H1 (cell line): ENCODE measurements around the gene ZCCHC17. TPM values are rescaled to one million over a fixed set of nuclear protein-coding genes. Genes with fewer than 3 reads are reported as not detected.

ENCODE experiments used
- CTCF ChIA-PET: fragments of 300-600 bp; sonication (Branson Sonifier 250); formaldehyde crosslinking; loops from one replicate; lab custom pipeline; 2021; ENCODE audit not compliant: partially characterized antibody; lab: Charles Lee
- POLR2A ChIA-PET: fragments of 300-600 bp; sonication (Branson Sonifier 250); formaldehyde crosslinking; loops from one replicate; lab custom pipeline; 2021; ENCODE audit warnings: inconsistent platforms; ENCODE audit not compliant: partially characterized antibody; lab: Charles Lee
- DNase-seq, 2 experiments: peaks; one replicate each; pipeline versions ENCODE4 v3.0.0 to v3.0.0-alpha.2; 2010 to 2022; ENCODE audit warnings: low spot score in 2 of 2, low read depth in 1 of 2, mixed read lengths in 1 of 2
- FAIRE-seq: peaks from 2 replicates; lab custom pipeline; 2011; peaks lifted over from hg19 to GRCh38; lab: Jason Lieb, UNC
- H2AFZ ChIP-seq: 2 replicates; pipeline ENCODE4 v1.8.1; 2012; ENCODE audit warnings: low read length, inconsistent platforms
- H2AK5ac ChIP-seq: 2 replicates; pipeline ENCODE4 v1.6.1; 2013; ENCODE audit warnings: low read depth, low read length
- H2BK120ac ChIP-seq: replicated peaks from 2 replicates; pipeline ENCODE3; 2013; ENCODE audit warnings: low read depth, low read length, inconsistent platforms
- H2BK12ac ChIP-seq: 2 replicates; pipeline ENCODE4 v1.6.1; 2013; ENCODE audit warnings: low read depth, low read length
- H2BK15ac ChIP-seq: 2 replicates; pipeline ENCODE4 v1.6.1; 2013; ENCODE audit warnings: low read length
- H2BK20ac ChIP-seq: 2 replicates; pipeline ENCODE4 v1.6.1; 2013; ENCODE audit warnings: low read length
- H2BK5ac ChIP-seq: 2 replicates; pipeline ENCODE4 v1.6.1; 2013; ENCODE audit warnings: low read depth, low read length
- H3K14ac ChIP-seq: 2 replicates; pipeline ENCODE4 v1.6.1; 2013; ENCODE audit warnings: inconsistent platforms; ENCODE audit not compliant: insufficient read length
- H3K18ac ChIP-seq: 2 replicates; pipeline ENCODE4 v1.6.1; 2013; ENCODE audit warnings: low read length; ENCODE audit errors: extremely low read depth
- H3K23ac ChIP-seq: 2 replicates; pipeline ENCODE4 v1.6.1; 2013; ENCODE audit warnings: inconsistent platforms; ENCODE audit not compliant: insufficient read length
- H3K23me2 ChIP-seq: 2 replicates; pipeline ENCODE4 v1.6.1; 2013; ENCODE audit warnings: low read depth, low read length
- H3K27ac ChIP-seq: 2 replicates; pipeline ENCODE4 v1.6.1; 2011; ENCODE audit warnings: low read depth, low read length, inconsistent platforms
- H3K27me3 ChIP-seq, 4 experiments: replicated peaks in 1 of 4; 1 replicate in 1 of 4; 2 replicates in 3 of 4; pipeline versions ENCODE4 v1.6.1 to v1.8.1; 2011 to 2013; ENCODE audit warnings: low read length in 3 of 4, mild to moderate bottlenecking in 3 of 4, inconsistent platforms in 2 of 4, mixed read lengths in 2 of 4, moderate library complexity in 1 of 4; ENCODE audit not compliant: control insufficient read depth in 3 of 4, insufficient read depth in 3 of 4; ENCODE audit errors: extremely low read depth in 1 of 4
- H3K36me3 ChIP-seq, 4 experiments: 2 replicates each; pipeline versions ENCODE4 v1.6.1 to v1.8.1; 2011 to 2013; ENCODE audit warnings: mild to moderate bottlenecking in 4 of 4, low read length in 3 of 4, moderate library complexity in 2 of 4, control low read depth in 1 of 4, inconsistent platforms in 1 of 4; ENCODE audit not compliant: insufficient read depth in 4 of 4, control insufficient read depth in 2 of 4
- H3K4ac ChIP-seq: replicated peaks from 2 replicates; pipeline ENCODE3; 2013; ENCODE audit warnings: low read length, low read depth, mixed read lengths, inconsistent platforms; ENCODE audit not compliant: insufficient read length
- H3K4me1 ChIP-seq, 4 experiments: replicated peaks in 1 of 4; 1 replicate in 1 of 4; 2 replicates in 3 of 4; pipeline versions ENCODE4 v1.6.1 to v1.8.1; 2011 to 2013; ENCODE audit warnings: low read length in 3 of 4, inconsistent platforms in 2 of 4, mixed read lengths in 1 of 4; ENCODE audit not compliant: insufficient read depth in 4 of 4, control insufficient read depth in 3 of 4
- H3K4me2 ChIP-seq, 2 experiments: 2 replicates each; pipeline versions ENCODE4 v1.6.1 to v1.8.1; 2011 to 2013; ENCODE audit warnings: low read depth in 2 of 2, low read length in 2 of 2, control low read depth in 1 of 2, inconsistent platforms in 1 of 2, mild to moderate bottlenecking in 1 of 2; ENCODE audit not compliant: insufficient read depth in 1 of 2
- H3K4me3 ChIP-seq, 4 experiments: fragments of 200-600, 300-600 bp in 1 of 4; sonication (generic), shearing (Covaris generic), sonication (Bioruptor Twin) in 1 of 4; 2 replicates each; pipeline versions ENCODE4 v1.5.1 to v1.8.1; 2011 to 2016; ENCODE audit warnings: low read length in 4 of 4, low read depth in 3 of 4, control low read depth in 2 of 4, inconsistent platforms in 2 of 4, mild to moderate bottlenecking in 2 of 4, mixed read lengths in 1 of 4, moderate library complexity in 1 of 4; ENCODE audit not compliant: insufficient read depth in 2 of 4; ENCODE audit errors: extremely low read depth in 1 of 4
- H3K56ac ChIP-seq: replicated peaks from 2 replicates; pipeline ENCODE3; 2013; ENCODE audit warnings: low read depth, mild to moderate bottlenecking, mixed read lengths, low read length, inconsistent platforms; ENCODE audit not compliant: insufficient read length
- H3K79me1 ChIP-seq: 2 replicates; pipeline ENCODE4 v1.6.1; 2013; ENCODE audit warnings: low read depth, low read length, control low read depth
- H3K79me2 ChIP-seq, 2 experiments: 2 replicates each; pipeline versions ENCODE4 v1.6.1 to v1.8.1; 2012 to 2013; ENCODE audit warnings: low read length in 2 of 2, mild to moderate bottlenecking in 2 of 2, inconsistent platforms in 1 of 2; ENCODE audit not compliant: insufficient read depth in 2 of 2, control insufficient read depth in 1 of 2
- H3K9ac ChIP-seq, 4 experiments: replicated peaks in 1 of 4; 1 replicate in 1 of 4; 2 replicates in 3 of 4; pipeline versions ENCODE4 v1.6.1 to v1.8.1; 2011 to 2013; ENCODE audit warnings: low read depth in 3 of 4, low read length in 3 of 4, control low read depth in 2 of 4, mild to moderate bottlenecking in 2 of 4, moderate library complexity in 2 of 4, inconsistent platforms in 1 of 4; ENCODE audit errors: extremely low read depth in 1 of 4
- H3K9me3 ChIP-seq, 2 experiments: 2 replicates each; pipeline versions ENCODE4 v1.6.1 to v1.8.1; 2012 to 2013; ENCODE audit warnings: mild to moderate bottlenecking in 2 of 2, moderate library complexity in 2 of 2, control low read depth in 1 of 2, inconsistent platforms in 1 of 2, low read depth in 1 of 2, low read length in 1 of 2, mixed read lengths in 1 of 2; ENCODE audit not compliant: insufficient read depth in 2 of 2
- H4K20me1 ChIP-seq, 2 experiments: replicated peaks in 1 of 2; 2 replicates each; pipeline versions ENCODE3 to v1.8.1; 2011 to 2013; ENCODE audit warnings: inconsistent platforms in 2 of 2, low read length in 2 of 2, mild to moderate bottlenecking in 1 of 2; ENCODE audit not compliant: insufficient read depth in 2 of 2, control insufficient read depth in 1 of 2
- H4K5ac ChIP-seq: 2 replicates; pipeline ENCODE4 v1.6.1; 2013; ENCODE audit warnings: low read length, low read depth, mixed read lengths, inconsistent platforms; ENCODE audit not compliant: insufficient read length
- H4K8ac ChIP-seq: 2 replicates; pipeline ENCODE4 v1.8.0; 2013; ENCODE audit warnings: mild to moderate bottlenecking, moderate library complexity, low read length, inconsistent platforms; ENCODE audit not compliant: insufficient read depth; ENCODE audit errors: extremely low read depth
- H4K91ac ChIP-seq: replicated peaks from 2 replicates; pipeline ENCODE3; 2013; ENCODE audit warnings: low read length, mixed read lengths, inconsistent platforms; ENCODE audit not compliant: insufficient read length
- BACH1 ChIP-seq: IDR thresholded peaks from 2 replicates; pipeline ENCODE4 v1.6.1; 2012; ENCODE audit warnings: low read length, improper control_type of control experiment
- FOSL1 ChIP-seq: IDR thresholded peaks from 2 replicates; pipeline ENCODE4 v1.6.1; 2011; ENCODE audit warnings: mild to moderate bottlenecking, low read depth, low read length, moderate library complexity; ENCODE audit not compliant: insufficient read depth
- GABPA ChIP-seq: IDR thresholded peaks from 2 replicates; pipeline ENCODE4 v1.6.1; 2011; ENCODE audit warnings: mild to moderate bottlenecking, low read length, moderate library complexity, borderline replicate concordance; ENCODE audit not compliant: insufficient read depth
- GTF2F1 ChIP-seq: IDR thresholded peaks from 2 replicates; pipeline ENCODE4 v1.6.1; 2012; ENCODE audit warnings: low read depth, low read length, improper control_type of control experiment, borderline replicate concordance
- JUN ChIP-seq: IDR thresholded peaks from 2 replicates; pipeline ENCODE4 v1.6.1; 2011; ENCODE audit warnings: low read depth, mild to moderate bottlenecking, improper control_type of control experiment, low read length
- KDM4A ChIP-seq: IDR thresholded peaks from one replicate; pipeline ENCODE4 v1.7.1; 2012; ENCODE audit warnings: low read depth, mild to moderate bottlenecking, moderate library complexity, low read length, inconsistent platforms; ENCODE audit not compliant: severe bottlenecking
- KDM5A ChIP-seq: fragments of 200-600 bp; IDR thresholded peaks from 2 replicates; pipeline ENCODE4 v1.7.1; 2012; ENCODE audit warnings: mild to moderate bottlenecking, low read length, inconsistent platforms, mixed read lengths
- POLR2AphosphoS5 ChIP-seq: IDR thresholded peaks from 2 replicates; pipeline ENCODE4 v1.6.1; 2011; ENCODE audit warnings: low read depth, low read length
- POU5F1 ChIP-seq: IDR thresholded peaks from 2 replicates; pipeline ENCODE4 v1.6.1; 2011; ENCODE audit warnings: low read depth, mild to moderate bottlenecking, low read length, moderate library complexity
- TAF7 ChIP-seq: optimal IDR thresholded peaks from 2 replicates; pipeline ENCODE3; 2011; ENCODE audit warnings: low read depth, mild to moderate bottlenecking, inconsistent platforms, low read length, moderate library complexity, borderline replicate concordance
- TCF12 ChIP-seq: IDR thresholded peaks from 2 replicates; pipeline ENCODE4 v1.6.1; 2011; ENCODE audit warnings: low read depth, mild to moderate bottlenecking, low read length
- WGBS, 2 experiments: shearing (Covaris generic) in 1 of 2; methylation state at CpG; one replicate each; pipeline versions ENCODE4 v1.1.6 to v1.1.7; 2013 to 2015; ENCODE audit warnings: low lambda C conversion rate in 2 of 2, mixed read lengths in 2 of 2, inconsistent platforms in 1 of 2, low coverage in 1 of 2, missing lambda C conversion rate in 1 of 2; ENCODE audit not compliant: insufficient replicate concordance in 2 of 2, insufficient coverage in 1 of 2, insufficient read length in 1 of 2; ENCODE audit errors: extremely low coverage in 1 of 2, missing lambda C conversion rate in 1 of 2; 5-methylcytosine and 5-hydroxymethylcytosine counted together
- polyA plus RNA-seq, 7 experiments: library from polyadenylated mRNA; depleted of rRNA in 3 of 7; stranded (reverse) in 5 of 7; unstranded in 2 of 7; fragments of >200 nt in 5 of 7; fragments of 200-250 nt in 2 of 7; gene quantifications; 1 replicate in 5 of 7; 2 replicates in 1 of 7; 4 replicates in 1 of 7; pipeline versions ENCODE4 v1.2.1 to v1.2.3, GENCODE V29; 2011 to 2013; ENCODE audit warnings: missing spikeins in 2 of 7, mixed read lengths in 2 of 7
- total RNA-seq: library from RNA; stranded (reverse); fragmentation: NEBNext Ultra II Directional; extraction: Animal tissue kit (Norgen Biotek cat#: 25700); gene quantifications from 2 replicates; pipeline ENCODE4 v1.2.1, GENCODE V29; 2021
- TF ChIP-seq, protein P1 (sequence below): IDR thresholded peaks from 2 replicates; pipeline ENCODE4 v1.6.1; 2012; ENCODE audit warnings: low read length, inconsistent platforms

Gene ZCCHC17
- total and polyA plus RNA-seq, 2 of the 8 experiments (the other 6 are each of a cell fraction or from before 2014, with no cell fraction given): 51.6 to 59.3 TPM

DNA sequence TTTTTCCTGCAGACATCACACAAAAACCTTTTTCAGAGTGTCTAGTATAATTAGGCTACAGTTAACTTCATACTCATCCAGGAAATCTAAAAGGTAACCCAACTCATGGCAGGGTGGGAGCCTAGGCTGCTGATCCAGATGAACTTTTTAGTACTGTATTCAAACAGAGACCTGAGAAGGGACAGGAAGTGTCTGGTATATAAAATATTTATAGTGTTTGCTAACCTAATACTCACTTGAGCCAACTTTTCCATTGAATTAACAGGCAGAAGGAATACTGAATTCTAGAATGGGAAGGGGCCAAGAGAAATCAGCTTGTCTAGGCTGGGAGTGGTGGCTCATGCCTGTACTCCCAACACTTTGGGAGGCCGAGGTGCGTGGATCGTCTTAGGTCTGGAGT, 34.9 kb upstream of the ZCCHC17 start:
- Histone ChIP-seq H3K4ac (no peak overlapping the region), H3K9ac (no peak overlapping the region), H3K23ac (no peak overlapping the region), H2BK12ac (no peak overlapping the region), H2BK5ac (no peak overlapping the region), H2BK120ac (no peak overlapping the region), H3K36me3 (peaks cover 23 to 89% (median 57%) of the 10 kb centered on the region in 4 experiments), H3K4me1 (no peaks in the 10 kb centered on the region), H3K4me3 (no peak overlapping the region), H3K23me2 (no peaks in the 10 kb centered on the region), H4K20me1 (peaks cover 2 to 6% of the 10 kb centered on the region in 2 experiments), H2BK15ac (no peak overlapping the region), H2AFZ (no peak overlapping the region), H3K9me3 (no peaks in the 10 kb centered on the region), H4K8ac (no peak overlapping the region), H2BK20ac (no peak overlapping the region), H3K27me3 (no peaks in the 10 kb centered on the region), H3K4me2 (no peak overlapping the region), H4K5ac (no peak overlapping the region), H2AK5ac (no peak overlapping the region), H3K79me1 (no peaks in the 10 kb centered on the region), H3K14ac (no peak overlapping the region), H3K18ac (no peak overlapping the region), H4K91ac (no peak overlapping the region), H3K27ac (no peak overlapping the region), H3K56ac (no peak overlapping the region), H3K79me2 (no peaks in the 10 kb centered on the region)
- FAIRE-seq (no peak), DNase-seq (no peak)
- CTCF ChIA-PET: interaction anchor here (1.2 to 9.4 kb wide), 3 partner anchors 17 to 78 kb away, joined by 3 to 113 read pairs (median 3); no protein-coding TSS in a partner anchor
- POLR2A ChIA-PET: interaction anchor here (1.4 kb wide), 1 partner anchor 81 kb away, joined by 4 read pairs; no protein-coding TSS in a partner anchor
- WGBS, 2 experiments: 95% methylated on average over 3 of the region's 3 CpGs; no CpG with 5 or more reads in 1 of the 2 experiments
- TF ChIP-seq POLR2AphosphoS5: no peak
- no peak for TF ChIP-seq GABPA
- TF ChIP-seq KDM5A: no peak
- TF ChIP-seq JUN: no peak
- TF ChIP-seq, protein P1, sequence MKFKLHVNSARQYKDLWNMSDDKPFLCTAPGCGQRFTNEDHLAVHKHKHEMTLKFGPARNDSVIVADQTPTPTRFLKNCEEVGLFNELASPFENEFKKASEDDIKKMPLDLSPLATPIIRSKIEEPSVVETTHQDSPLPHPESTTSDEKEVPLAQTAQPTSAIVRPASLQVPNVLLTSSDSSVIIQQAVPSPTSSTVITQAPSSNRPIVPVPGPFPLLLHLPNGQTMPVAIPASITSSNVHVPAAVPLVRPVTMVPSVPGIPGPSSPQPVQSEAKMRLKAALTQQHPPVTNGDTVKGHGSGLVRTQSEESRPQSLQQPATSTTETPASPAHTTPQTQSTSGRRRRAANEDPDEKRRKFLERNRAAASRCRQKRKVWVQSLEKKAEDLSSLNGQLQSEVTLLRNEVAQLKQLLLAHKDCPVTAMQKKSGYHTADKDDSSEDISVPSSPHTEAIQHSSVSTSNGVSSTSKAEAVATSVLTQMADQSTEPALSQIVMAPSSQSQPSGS: no peak
- no peak for TF ChIP-seq TAF7
- no peak for TF ChIP-seq KDM4A
- no peak for TF ChIP-seq POU5F1
- TF ChIP-seq GTF2F1: no peak
- no peak for TF ChIP-seq FOSL1
- TF ChIP-seq TCF12: no peak
- no peak for TF ChIP-seq BACH1
